Activated naive CD4-positive, alpha-beta T cell treated with anti-CD3 and anti-CD28 coated beads, Interleukin-2, amount 50 U/mL, for 16 hours (primary cell): Measurements from ENCODE around the gene AFF3.

Experiments used
- DNase-seq: peaks from one replicate; pipeline ENCODE4 v3.0.0-alpha.2; 2020

Gene AFF3

DNA sequence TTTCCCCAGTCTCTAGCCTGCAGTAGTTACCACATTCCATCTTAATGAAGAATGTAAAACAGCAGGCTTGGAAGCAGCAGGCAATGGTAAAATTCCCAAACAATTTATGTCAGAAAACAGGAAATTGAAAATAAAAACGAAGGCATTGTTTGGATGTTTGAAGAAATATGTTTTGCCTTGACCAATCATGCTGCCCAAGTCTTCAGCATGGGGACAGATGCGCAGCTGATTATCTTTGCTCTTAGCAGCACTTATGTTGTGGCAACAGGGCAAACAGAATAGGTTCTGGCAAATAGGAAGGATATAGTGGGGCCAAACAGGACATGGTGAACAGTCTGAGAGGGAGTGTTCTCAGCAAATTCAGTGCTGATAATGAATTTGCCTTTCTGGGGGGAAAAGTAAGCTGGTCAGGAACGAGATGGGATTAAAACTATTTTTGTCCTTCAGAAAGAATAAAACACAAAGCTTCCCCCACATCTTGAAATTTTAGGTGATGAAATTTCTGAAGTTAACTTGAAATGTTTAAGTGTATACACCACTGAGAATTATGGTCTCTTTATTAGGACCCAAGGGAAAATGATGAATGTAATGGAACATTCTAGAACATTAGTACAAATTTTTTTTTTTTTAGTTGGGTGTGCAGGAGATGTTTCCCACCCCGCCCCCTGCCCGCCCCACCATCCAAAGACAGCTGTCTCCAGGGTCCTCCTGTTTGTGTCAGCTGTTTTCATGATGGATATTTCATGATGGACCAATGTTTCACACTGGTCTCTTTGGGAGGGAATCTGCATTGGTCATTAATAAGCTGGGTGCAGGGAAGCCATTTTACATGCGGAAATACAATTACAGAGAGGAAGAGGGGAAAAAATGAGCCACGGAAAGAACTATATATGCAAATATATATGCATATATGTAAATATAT lies 413.0 kb downstream of the AFF3 start:
- no peak for DNase-seq

DNA sequence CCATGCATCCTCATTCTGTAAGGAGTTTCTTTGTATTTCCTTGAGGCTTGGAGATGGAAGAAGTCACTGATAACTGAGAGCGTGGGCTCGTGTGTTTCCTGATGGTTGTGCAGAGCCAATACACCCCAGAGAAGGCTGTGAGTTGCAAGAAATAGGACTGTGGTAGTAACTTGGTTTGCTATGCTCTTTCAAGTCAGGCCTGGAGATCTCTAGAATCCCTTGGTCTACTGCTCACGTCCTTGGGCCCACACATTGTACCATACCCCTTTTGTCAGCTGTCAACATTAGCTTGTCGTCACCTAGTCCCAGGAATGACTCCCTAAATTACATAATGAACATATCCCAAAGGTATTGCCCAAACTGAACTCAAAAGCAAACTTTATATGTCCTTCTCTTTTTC lies 414.2 kb downstream of the AFF3 start:
- no peak for DNase-seq

DNA sequence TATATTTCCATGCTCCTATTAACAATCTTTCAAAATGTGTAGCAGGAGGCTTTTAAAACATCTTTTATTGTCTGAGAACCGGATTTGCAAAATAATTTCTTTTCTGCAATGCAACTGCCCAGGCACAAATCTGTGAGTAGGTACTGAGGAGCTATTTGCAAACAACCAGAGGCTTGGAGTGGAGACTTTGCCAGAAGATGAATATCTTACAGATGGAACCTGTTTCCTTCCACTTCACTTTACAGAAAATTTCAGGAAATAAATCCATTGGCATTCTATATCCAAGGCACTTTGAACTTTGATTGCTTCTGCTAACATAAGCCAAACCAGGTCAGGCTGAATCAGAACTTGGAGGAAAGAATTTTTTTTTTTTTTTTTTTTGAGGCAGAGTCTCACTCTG lies 415.2 kb downstream of the AFF3 start:
- DNase-seq: no peak

DNA sequence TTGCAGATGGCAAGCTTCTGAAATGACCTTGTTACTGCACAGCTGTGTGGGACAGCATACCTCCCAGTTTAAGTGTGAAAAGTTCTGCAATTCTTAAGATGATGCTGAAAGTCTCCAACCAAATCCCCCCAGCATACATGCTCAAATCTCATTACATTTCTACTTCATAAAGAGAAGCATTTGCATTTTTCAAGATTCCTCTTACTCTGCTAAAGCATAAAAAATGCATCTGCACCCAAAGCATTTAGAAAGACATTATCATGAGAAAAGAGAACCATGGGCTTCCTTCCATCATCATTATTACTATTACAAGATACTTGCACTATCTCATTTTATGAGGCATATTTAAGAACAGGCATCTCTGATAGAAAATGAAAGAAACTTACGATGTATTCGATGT lies 415.7 kb downstream of the AFF3 start:
- DNase-seq: no peak

DNA sequence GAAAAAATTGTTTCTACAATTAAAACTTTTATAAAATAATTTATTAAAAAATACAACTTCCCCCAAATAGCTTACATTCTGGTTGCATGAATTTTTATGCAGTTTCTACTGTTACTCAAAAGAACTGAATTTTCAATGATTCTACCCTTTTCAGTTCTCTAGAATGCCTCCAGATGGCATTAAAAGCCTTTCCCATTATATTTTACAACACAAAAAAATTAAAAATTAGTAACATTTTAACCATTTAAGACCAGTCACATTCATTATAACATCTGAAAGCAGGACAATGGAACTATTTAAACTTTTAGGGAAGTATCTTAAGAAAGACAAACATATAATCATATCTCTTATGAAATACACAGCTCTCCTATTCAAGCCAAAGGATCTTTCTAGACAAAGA lies 416.6 kb downstream of the AFF3 start:
- DNase-seq: no peak

DNA sequence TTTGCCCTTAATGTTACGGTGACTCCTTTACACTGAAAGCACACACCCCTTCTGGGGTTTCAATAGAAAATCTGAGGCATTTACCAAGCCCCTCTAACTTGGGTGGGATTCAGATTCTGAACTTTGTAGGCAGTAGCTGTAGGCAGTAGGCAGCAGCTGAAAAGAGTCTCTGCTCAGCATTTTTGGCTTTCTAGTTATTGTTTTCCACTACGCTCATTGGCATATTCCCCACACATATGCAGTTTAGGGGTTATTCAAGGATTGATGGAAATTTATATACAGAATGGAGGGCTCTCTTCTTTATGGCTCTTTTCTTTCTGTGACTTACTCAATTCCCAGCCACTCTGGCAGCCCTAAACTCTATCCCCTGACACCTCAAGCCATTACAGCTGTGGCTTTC lies 419.9 kb downstream of the AFF3 start:
- DNase-seq: no peak

DNA sequence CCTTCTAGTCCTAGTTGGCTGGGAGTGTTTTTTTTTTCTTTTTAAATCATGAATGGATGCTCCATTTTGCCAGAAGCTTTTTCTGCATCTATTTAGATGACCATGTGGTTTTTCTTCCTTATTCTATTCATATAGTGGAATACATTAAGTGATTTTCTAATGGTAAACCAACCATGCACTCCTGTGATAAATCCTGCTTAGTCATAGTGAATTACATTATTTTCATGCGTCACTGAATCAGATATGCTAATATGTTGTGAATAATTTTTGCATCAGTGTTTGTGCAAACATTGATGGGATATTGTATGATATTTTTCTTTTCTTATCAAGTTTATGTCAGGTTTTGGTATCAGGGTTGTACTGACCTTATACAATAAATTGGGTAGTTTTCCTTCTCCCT lies 423.3 kb downstream of the AFF3 start:
- DNase-seq: no peak

DNA sequence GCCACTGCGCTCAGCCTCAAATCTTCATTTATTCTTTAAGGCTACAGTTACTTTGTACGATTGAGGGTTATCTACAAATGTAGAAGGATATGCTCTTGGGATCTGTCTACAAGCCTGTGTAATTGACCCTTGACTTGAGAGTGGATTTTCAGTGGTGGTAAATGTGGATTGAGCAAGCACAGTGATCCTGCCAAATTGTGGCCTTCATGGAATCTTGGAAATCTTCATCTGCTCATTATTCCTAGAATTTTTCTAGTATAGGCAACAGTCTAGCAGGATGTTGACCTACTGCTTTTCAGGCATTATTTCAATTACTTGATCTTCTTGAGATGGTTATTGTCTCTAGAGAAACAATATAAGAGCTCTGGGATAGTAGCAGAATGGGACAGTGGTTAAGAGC lies 426.4 kb downstream of the AFF3 start:
- no peak for DNase-seq

DNA sequence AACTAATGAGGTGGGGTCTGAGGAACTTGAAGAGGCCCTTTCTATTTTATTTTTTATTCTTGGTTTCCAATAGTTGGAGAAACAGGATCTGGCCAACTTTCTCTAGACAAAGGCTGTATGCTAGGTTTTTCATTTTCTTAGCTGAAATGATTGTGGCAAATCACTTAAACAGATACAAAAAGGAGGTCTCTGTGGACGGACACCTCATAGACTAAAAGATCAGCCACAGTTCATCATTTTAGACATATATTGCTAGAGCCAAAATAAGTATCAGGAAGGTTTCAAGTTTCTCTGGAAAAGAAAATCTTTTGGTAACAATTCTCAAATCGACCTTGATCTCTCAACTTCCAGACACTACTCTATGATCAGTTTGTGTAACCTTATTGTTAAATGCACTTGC lies 428.0 kb downstream of the AFF3 start:
- DNase-seq: no peak

DNA sequence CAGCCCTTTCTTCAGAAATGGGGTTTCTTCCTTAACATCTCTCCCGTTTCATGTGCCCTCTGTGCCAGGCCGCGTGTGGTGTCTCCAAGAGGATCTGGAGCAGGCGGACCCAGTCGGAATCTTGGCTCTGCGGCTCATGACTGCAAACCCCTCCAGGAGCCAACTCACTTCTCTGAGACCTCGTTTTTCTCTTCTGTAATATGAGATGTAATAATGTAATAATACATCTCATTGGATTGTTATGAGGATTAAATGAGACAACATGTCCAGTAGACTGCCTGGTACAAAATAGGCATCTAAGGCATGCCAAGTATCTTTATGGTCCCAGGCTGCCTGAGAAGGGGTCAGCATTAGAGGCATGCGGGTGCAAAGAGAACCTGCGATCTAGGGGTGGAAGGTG lies 431.2 kb downstream of the AFF3 start:
- no peak for DNase-seq

DNA sequence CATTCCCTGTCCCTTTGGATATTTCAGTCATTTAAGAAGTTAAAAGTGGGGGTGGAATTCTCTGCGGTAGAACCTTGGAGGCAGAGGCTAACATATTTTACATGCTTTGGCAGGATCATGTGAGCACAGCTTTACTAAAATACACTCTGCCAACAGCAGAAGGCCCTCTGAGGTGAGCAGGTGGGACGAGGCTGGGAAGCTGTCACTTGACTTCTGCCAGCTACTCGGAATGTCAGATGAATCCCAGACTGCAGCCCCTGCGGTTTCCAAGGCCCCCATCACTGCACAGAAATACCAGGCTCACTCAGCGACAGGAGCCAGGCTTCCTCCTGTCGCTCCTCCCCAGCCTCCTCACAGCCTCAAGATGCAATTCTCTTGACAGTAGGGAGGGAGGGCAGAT lies 431.7 kb downstream of the AFF3 start:
- no peak for DNase-seq

DNA sequence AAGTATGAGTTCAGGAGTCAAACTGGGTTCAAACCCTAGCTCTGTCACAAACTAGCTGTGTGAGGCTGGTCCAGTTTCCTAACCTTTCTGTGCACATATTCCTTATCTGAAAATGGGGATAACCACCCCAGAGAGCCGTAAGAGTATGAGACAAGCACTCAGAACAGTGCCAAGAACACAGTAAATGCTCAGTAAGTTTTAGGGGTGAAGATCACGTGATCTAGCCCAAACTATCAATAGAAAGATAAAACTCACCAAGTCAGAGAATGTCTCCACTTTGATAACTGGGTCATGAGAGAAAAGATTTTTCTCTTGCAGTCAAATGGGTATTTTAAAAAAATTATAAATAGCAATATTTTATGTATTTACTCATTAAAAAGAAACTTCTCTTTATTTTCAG lies 433.2 kb downstream of the AFF3 start:
- no peak for DNase-seq

DNA sequence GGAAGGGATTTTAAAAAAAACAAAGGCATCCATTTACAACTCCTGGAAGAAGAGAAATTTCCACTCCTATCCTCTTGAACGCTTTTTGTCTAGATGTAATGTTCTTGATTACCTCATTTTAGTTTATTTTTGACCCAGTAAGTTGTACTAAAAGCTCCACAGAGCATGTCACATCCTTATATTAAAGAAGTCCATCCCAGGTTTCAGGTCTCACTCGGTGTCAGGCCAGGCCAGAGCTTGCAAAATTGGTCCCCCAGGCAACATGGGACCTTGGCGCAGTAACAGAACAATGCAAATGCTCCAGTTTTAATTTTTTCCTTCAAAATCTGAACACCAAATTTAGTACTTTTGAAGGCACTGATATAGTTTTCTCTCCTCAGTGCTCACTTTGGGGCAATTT lies 434.2 kb downstream of the AFF3 start:
- no peak for DNase-seq

DNA sequence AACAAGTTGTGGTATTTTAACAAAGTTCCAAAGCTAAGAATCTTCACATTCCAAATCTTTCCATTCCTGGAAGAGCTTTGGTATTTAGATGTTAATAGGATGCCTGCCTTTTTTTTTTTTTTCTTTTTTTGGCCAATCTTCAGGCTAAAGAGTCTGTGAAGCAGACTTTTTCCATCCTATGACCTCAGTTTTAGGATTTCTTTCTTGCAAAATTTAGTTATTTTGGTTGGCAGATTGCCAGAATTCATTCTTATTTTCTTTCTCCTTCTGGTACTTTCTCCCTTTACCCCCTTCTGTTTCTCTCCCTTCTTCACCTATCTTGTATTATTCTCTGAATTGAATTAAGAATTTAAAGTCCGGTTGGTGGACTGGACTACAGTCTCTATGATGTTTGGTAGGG lies 434.8 kb downstream of the AFF3 start:
- no peak for DNase-seq

DNA sequence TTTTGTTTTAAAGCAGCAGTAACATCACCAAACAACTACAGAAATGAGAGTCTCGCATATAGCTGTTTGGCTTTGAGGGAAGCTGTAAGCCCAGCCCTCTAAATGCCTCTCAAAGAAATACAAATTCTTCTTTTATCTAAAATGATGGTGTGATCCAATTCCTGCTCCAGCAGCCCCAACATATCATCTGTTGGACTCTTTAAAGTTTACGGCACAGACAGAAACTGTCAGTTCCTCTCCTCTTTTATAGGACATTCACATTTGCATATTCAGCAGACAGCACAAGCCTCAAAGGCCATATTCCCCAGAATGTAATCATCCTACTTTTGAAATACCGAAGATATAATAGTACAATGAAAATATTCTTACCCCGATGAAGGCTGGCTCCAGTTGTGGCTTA lies 435.7 kb downstream of the AFF3 start:
- DNase-seq: no peak

DNA sequence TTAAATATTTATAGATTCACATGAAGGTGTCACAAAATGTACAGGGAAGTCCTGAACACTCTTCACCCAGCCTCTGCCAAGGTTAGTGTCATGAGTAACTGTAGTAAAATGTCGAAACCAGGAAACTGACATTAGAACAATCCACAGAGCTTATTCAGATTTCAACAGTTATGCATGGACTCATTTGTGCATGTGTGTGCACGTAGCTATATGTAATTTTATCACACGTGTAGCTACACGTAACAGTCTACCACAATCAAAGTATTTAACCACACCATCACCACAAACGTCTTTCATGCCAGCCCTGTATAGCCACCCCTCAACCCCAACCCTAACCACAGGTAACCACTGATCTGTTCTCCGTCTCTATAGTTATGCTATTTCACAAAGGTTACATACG lies 440.9 kb downstream of the AFF3 start:
- no peak for DNase-seq

DNA sequence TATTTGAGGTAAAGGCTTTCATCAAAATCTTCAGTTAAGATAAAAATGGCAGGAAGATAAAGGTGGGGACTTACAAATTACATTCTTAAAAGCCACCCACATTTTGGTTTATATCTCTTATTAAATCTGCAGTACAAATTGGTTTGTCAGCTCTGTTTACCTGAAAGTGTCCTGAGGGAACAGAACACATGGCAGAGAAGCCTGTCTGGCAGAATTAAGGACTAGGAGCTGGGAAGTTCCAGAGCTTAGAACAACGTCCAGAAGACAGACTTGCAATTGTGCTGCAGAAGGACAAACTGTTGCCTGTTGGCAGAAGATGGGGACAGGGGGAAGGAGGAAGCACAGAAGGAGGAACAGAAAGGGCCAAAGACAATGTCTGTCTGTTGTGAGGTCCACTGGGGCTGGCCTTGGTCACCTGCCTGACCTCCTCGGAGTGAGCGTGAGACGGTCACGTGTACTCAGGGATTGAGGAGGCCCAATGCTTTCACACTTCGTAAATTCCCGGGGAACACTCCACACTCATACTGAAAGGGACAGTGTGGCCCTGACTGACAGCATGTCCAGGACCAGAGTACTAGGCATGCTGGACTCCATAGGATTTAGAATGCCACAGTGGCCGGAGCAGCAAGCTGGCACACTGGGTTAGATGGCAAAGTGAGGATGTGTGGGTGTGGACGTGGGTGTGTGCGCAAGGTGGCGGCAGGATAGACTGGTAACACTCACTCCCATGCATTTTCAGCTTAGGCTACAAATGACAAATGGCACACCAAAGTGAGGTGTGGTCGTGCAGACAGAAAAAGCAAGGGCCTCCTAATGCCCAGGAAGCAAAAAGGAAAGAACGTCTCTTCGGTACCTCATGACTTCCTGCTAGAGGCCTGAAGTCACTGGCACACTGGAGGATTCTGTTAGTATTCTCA lies 441.6 kb downstream of the AFF3 start:
- no peak for DNase-seq

DNA sequence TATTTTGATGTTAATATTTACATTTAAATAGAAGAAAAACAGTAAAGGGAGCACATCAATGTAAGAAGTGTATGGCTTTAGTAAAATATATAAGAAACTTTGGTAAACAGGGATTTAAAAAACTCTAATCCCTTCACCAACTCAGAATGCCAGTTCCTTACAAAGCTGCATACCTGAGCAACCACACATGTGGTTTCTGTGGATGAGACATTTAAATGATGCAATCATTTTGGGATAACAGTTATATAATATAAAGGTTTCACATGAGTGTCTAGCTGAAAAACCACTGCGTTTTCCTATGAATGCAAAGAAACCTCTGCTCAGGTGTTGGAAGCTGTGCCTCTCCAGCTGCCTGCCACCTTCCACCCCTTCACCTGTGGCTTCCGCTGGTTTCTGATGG lies 443.5 kb downstream of the AFF3 start:
- DNase-seq: no peak

DNA sequence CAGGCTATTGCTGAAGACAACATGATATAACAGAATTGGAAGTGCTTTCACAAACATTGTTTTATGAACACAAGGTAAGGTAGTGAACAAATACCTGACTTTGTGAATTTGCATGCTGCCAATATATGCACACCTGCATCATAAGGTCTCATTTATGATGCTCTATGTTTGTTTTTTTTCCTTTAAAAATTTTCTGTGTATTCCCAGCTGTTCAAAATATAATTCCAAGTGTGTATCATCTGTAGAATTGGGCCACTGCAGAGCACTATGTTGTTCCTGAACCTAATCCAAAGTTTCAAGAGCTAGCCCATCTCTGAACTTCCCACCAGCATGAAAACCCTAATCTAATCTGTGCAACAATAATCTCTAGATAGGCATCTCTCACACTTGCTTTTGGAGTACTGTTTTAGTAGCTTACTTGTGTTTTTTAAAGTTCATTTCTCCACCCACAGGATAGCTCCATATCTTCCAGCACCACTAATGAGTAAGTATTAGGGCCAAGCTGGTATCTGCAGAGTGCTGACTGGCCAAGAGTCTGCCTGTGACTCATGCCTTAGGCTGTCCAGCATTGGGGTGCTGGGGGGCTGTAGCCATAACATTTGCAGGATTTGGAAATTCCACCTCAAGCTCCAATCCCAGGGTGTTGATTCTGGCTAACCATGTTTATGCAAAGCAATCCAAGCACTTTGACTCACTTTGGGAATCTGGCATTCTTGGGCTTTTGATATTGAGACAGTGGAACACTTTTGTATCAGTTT lies 444.4 kb downstream of the AFF3 start:
- DNase-seq: no peak

DNA sequence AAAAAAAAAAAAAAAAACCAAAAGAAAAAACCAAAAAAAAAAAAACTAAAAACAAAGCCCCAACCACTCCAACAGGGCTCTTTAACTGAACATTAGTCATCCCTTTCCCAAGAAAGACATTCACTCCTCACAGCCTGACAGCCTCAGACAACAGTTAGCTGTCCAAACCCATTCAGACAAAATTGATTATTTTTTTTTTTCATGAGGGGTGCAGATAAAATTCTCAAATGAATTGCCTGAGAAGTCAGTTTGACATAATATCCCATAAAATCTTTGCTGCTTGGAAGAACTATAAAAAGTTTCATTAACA lies 446.5 kb downstream of the AFF3 start:
- no peak for DNase-seq

DNA sequence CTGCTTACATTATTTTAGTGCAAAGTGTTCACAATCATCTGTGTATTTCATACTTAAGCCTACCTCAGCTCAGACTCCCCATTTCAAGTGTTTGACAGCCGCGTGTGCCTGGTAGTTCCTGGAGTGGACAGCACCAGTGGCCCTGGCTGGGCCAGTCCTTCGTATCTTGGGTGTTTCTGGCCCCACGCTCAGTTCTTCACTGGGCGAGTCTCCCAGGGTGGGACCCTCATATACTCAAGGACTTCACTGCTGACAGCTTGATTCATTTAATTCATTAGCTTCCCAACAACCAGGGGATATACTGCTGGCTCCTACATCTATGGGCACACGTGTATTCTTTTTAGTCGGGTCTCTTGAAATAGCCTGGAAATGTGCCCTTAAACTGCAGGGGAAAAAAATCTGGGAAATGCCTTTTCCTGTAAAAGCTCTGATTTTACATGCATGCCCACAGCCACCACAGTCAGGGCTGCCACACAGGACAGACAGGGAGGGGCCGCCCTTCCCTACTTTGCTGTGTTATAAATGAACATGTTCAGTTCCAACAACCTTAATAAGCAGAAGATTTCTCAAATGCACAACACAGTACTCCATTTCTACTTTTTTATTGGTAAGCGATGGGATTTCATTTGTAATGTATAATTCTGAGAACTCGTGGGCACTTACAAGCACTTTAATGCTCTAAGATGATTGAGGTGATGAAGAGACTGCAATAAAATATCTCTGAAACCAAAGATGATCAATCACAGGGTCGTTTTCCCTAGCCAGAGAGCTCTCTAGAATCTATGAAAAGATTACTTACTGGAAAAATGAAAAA lies 447.1 kb downstream of the AFF3 start:
- no peak for DNase-seq

DNA sequence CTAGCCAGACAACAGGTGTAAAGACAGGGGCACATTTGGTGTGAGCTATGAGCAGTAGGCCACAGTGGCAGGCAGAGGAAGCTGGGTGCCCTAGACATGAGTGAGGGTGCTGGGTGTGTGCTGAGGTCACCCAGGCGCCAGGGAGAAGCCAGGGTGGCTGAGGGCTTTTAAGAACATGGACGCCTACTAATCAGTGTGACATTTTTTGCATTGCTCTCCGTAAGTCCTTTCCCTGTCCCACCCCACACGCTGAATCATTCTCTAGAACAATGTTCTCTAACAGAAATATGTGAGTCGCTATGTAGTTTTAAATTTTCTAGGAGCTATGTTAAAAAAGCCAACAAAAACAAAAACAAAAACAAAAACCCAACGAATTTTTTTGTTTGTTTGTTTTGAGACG lies 448.1 kb downstream of the AFF3 start:
- no peak for DNase-seq

DNA sequence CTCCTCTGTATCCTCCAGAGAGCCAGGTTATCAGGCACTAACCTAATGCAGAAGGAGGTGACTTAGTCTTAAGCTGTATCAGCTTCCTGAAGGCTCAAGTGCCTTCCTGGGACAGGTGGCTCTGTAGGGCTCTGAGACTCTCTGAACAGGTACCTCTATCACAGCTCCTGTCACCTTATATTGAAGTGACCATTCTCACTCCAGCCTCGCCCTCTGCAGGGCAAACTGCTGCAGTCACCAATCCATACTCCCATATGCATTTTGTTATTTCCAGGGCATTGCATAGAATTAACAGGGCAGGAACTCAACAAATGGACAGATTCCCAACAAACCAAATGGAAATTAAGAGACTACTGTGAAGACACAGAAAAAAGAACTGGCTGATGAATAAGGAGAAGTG lies 449.6 kb downstream of the AFF3 start:
- no peak for DNase-seq
